Activated CD8-positive, alpha-beta T cell treated with anti-CD3 and anti-CD28 coated beads for 36 hours (primary cell): ENCODE data around the gene DDX24. TPM values are rescaled to one million over a fixed set of nuclear protein-coding genes. Genes with fewer than 3 reads are reported as not detected.

Experiments used
- ATAC-seq: fragments of 200-7000 bp; cut with Tn5 transposase; one replicate; pipeline ENCODE4 v1.10.0; 2021; ENCODE audit warnings: mild to moderate bottlenecking, moderate library complexity
- CTCF ChIA-PET: fragments of 350-600 bp; sonication (Branson Sonifier 250); formaldehyde crosslinking; loops from one replicate; lab custom pipeline; 2021; ENCODE audit warnings: antibody characterized with exemption; lab: Charles Lee
- POLR2A ChIA-PET: fragments of 350-600 bp; sonication (Branson Sonifier 250); formaldehyde crosslinking; loops from one replicate; lab custom pipeline; 2021; ENCODE audit warnings: antibody characterized with exemption; lab: Charles Lee
- DNase-seq: peaks from one replicate; pipeline ENCODE4 v3.0.0-alpha.2; 2020
- H3K27ac Mint-ChIP-seq: one replicate; pipeline ENCODE4 v1.8.0; 2021; ENCODE audit warnings: mild to moderate bottlenecking, mixed read lengths
- H3K27me3 Mint-ChIP-seq: one replicate; pipeline ENCODE4 v1.8.0; 2021; ENCODE audit warnings: mixed read lengths
- H3K36me3 Mint-ChIP-seq: one replicate; pipeline ENCODE4 v1.8.0; 2021; ENCODE audit warnings: low read depth, mixed read lengths
- H3K4me1 Mint-ChIP-seq: one replicate; pipeline ENCODE4 v1.8.0; 2021; ENCODE audit warnings: low read depth, mixed read lengths
- H3K4me3 Mint-ChIP-seq: one replicate; pipeline ENCODE4 v1.8.0; 2021; ENCODE audit warnings: mild to moderate bottlenecking, moderate library complexity, mixed read lengths
- H3K9me3 Mint-ChIP-seq: one replicate; pipeline ENCODE4 v1.8.0; 2021; ENCODE audit warnings: mixed read lengths
- CTCF ChIP-seq: fragments of 200-600 bp; IDR thresholded peaks from one replicate; pipeline ENCODE4 v1.8.0; 2022; ENCODE audit warnings: antibody characterized with exemption, mild to moderate bottlenecking
- intact Hi-C: fragments of 100-400 bp; cut with micrococcal nuclease; formaldehyde crosslinking; loops from one replicate; pipeline ENCODE4 v1.10.0; 2022
- total RNA-seq, 2 experiments: library from RNA; stranded (reverse); gene quantifications; one replicate each; pipeline ENCODE4 v1.2.3, GENCODE V29; 2021

DDX24 gene
- total RNA-seq, 2 experiments from 2014 or later = 272 to 275 TPM

GRCh38 chr14:94024549-94024948 is 56.5 kb downstream of the DDX24 start:
- Mint-ChIP-seq H3K4me1 (peaks cover 49% of the 10 kb centered on the region), H3K9me3 (no peaks in the 10 kb centered on the region), H3K27ac (no peak overlapping the region), H3K4me3 (no peak overlapping the region), H3K36me3 (no peaks in the 10 kb centered on the region), H3K27me3 (peaks cover 3% of the 10 kb centered on the region)
- DNase-seq (no peak), ATAC-seq (no peak)
- intact Hi-C loops = no loop called here
- no peak for TF ChIP-seq CTCF
- CTCF ChIA-PET = interaction anchor here (1.3 to 2.9 kb wide), 5 partner anchors 12 to 112 kb away, joined by 3 to 19 read pairs (median 7); no protein-coding TSS in a partner anchor
- POLR2A ChIA-PET = interaction anchor here (0.6 kb wide), 1 partner anchor 69 kb away, joined by 3 read pairs; no protein-coding TSS in a partner anchor

GRCh38 chr14:94022532-94023411 is 58.2 kb downstream of the DDX24 start:
- peak overlapping the region; percentile 23 for H3K27ac Mint-ChIP-seq
- ChIA-PET POLR2A (interaction anchor here (1.0 to 1.5 kb wide), 2 partner anchors 8 to 83 kb away, joined by 3 read pairs; no protein-coding TSS in a partner anchor), CTCF (interaction anchor here (0.9 to 4.0 kb wide), 6 partner anchors 13 to 158 kb away, joined by 3 to 31 read pairs (median 10); no protein-coding TSS in a partner anchor)
- no peak for DNase-seq
- ATAC-seq = no peak
- no peak overlapping the region for H3K4me3 Mint-ChIP-seq
- peaks cover 37% of the 10 kb centered on the region for H3K4me1 Mint-ChIP-seq
- no peaks in the 10 kb centered on the region for H3K9me3 Mint-ChIP-seq
- no peaks in the 10 kb centered on the region for H3K36me3 Mint-ChIP-seq
- intact Hi-C loops = no loop called here
- TF ChIP-seq CTCF = no peak
- H3K27me3 Mint-ChIP-seq = peaks cover 3% of the 10 kb centered on the region

GRCh38 chr14:94021416-94022157 is 59.4 kb downstream of the DDX24 start:
- no peak for TF ChIP-seq CTCF
- ATAC-seq (peak; percentile 50), DNase-seq (peak; percentile 73)
- Mint-ChIP-seq H3K9me3 (no peaks in the 10 kb centered on the region), H3K4me1 (peaks cover 32% of the 10 kb centered on the region), H3K36me3 (no peaks in the 10 kb centered on the region), H3K4me3 (no peak overlapping the region), H3K27ac (peak overlapping the region; percentile 67), H3K27me3 (peaks cover 3% of the 10 kb centered on the region)
- intact Hi-C loops = no loop called here
- POLR2A ChIA-PET = interaction anchor here (0.9 to 1.0 kb wide), 2 partner anchors 82 to 94 kb away, joined by 3 read pairs; no protein-coding TSS in a partner anchor
- CTCF ChIA-PET = interaction anchor here (1.1 to 4.0 kb wide), 8 partner anchors 14 to 115 kb away, joined by 3 to 31 read pairs (median 10); no protein-coding TSS in a partner anchor

- H3K9me3 Mint-ChIP-seq = no peaks in the 10 kb centered on the region
- CTCF ChIA-PET = interaction anchor here (1.1 to 4.0 kb wide), 7 partner anchors 14 to 116 kb away, joined by 3 to 31 read pairs (median 12); no protein-coding TSS in a partner anchor
- peaks cover 3% of the 10 kb centered on the region for H3K27me3 Mint-ChIP-seq
- TF ChIP-seq CTCF = no peak
- no peaks in the 10 kb centered on the region for H3K36me3 Mint-ChIP-seq
- ATAC-seq (no peak), DNase-seq (no peak)
- intact Hi-C loops = no loop called here
- POLR2A ChIA-PET = interaction anchor here (0.9 kb wide), 1 partner anchor 94 kb away, joined by 3 read pairs; no protein-coding TSS in a partner anchor
- no peak overlapping the region for H3K27ac Mint-ChIP-seq
- no peak overlapping the region for H3K4me3 Mint-ChIP-seq
- peaks cover 32% of the 10 kb centered on the region for H3K4me1 Mint-ChIP-seq
Measured at GRCh38 chr14:94021001-94021400, 60.0 kb downstream of the DDX24 start.
